ENCODE results near the gene HP1BP3.
A peak's percentile ranks its signal among the peaks of the same experiment; 100 is the strongest.

The HP1BP3 gene

GRCh38 chr1:20770314-20771087 is 16.6 kb downstream of the HP1BP3 start:
- no peak for DNase-seq (ENCODE audit: low read depth)

GRCh38 chr1:20767271-20767670 is 19.8 kb downstream of the HP1BP3 start:
- no peak for DNase-seq (ENCODE audit: low read depth)

- no peak for DNase-seq (ENCODE audit: low read depth)
These were observed 23.7 kb downstream of the HP1BP3 start for GRCh38 chr1:20763417-20763816.

DNA sequence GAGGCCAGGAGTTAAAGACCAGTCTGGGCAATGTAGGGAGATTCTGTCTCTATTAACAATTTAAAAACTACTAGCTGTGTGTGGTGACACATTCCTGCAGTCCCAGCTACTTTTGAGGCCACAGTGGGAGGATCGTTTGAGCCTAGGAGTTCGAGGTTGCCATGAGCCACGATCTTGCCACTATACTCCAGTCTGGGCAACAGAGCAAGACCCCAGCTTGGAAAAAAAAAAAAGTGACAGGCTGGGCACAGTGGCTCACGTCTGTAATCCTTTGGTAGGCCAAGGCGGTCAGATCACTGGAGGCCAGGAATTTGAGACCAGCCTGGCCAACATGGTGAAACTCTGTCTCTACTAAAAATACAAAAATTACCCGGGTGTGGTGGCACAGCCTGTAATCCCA is 26.8 kb downstream of the HP1BP3 start:
- DNase-seq (ENCODE audit: low read depth): no peak

DNA sequence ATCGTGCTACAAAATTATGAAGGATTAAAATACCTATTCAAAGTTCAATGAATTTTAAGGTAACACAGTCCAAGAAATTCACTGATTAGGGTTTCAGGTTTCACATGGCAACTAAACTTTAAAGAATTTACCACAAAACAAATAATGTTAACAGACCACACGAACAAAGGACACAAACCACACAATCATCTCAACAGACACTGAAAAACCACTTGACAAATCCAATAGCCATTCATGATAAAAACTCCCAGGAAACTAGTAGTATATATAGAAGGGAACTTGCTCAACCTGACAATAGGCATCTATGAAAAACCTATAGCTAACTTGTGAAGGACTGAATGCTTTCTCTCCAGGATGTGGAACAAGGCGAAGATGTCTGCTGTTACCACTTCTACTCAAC is 33.5 kb downstream of the HP1BP3 start:
- no peak for DNase-seq (ENCODE audit: low read depth)

DNA sequence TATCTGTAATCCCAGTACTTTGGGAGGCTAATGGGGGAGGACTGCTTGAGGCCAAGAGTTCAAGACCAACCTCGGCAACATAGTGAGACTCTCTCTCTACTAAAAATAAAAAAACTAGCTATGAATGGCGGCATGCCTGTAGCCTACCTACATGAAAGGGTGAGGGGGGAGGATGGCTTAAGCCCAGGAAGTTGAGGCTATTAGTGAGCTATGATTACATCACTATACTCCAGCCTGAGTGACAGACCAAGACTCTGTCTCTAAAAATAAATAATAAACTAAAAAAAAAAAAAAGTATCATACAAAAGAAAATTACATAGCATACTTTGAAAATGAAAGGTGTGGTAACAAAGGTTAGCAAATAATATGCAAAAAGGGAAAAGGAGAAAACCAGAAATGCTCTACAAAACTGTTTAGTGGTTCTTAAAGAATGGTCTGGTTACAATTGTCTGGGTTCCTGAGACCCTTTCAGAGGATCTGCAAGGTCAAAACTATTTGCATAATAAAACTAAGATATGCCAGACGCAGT is 35.6 kb downstream of the HP1BP3 start:
- DNase-seq (ENCODE audit: low read depth): no peak

DNA sequence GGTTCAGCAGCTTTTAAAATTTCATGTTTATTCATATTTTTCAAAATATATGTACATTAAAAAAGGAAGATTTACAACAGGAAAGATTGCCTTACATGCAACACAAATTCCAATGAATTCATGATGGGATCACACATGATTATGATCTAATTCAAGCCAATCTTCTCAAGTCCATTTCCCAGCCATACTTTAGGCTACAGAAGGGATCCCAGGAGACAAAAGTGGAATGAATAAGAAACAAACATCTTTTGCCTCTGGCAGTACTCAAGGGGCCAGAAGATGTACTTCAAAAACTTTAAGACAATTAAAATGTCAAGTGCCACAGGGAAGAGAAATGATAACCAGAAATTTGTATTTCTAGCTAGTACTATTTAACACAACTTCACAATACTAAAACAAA is 44.4 kb downstream of the HP1BP3 start:
- no peak for DNase-seq (ENCODE audit: low read depth)

- no peak for DNase-seq (ENCODE audit: low read depth)
These were observed 46.3 kb downstream of the HP1BP3 start for GRCh38 chr1:20740781-20741180.

DNA sequence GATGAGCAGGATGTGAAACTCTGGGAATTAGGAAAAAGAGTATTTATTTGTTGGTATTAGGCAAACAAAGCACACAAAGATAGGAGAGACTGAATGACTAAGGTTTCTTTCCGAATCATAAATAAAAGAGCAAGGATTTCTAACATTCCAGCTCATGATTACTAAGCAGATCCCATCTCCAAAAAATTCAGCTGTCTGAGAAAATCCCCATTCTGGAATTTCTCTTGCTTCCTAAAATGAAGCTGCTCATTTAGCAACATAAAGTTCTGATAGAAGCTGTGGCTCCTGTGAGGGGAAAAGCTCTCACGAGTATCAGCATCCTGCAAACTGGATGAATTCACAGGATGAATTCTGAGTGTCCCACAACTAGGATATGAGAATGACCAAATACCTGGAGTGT is 47.9 kb downstream of the HP1BP3 start:
- DNase-seq (ENCODE audit: low read depth): no peak

GRCh38 chr1:20735581-20736111 is 51.5 kb downstream of the HP1BP3 start:
- DNase-seq (ENCODE audit: low read depth): no peak

DNA sequence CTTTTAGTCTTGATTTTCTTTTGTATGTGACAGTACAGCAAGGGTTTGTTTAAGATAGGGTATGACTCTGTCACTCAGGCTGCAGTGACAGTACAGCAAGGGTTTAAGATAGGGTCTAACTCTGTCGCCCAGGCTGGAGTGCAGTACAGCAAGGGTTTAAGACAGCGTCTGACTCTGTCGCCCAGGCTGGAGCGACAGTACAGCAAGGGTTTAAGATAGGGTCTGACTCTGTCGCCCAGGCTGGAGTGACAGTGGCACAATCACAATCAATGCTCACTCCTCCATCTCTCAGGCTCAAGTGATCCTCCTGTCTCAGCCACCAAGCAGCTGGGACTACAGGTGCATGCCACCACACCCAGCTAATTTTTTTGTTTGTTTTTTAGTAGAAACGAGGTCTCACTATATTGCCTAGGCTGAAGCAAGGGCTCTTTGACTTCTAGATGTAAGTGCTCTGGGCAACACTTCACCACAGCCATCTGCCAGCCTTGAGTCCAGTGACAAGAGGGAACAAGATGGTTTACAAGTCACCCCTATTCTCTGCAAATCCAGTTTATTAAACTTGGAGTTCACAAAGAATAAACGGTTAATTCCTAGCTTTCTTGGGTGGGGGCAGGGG is 53.6 kb downstream of the HP1BP3 start:
- no peak for DNase-seq (ENCODE audit: low read depth)

- DNase-seq (ENCODE audit: low read depth): peak; percentile 47
These were observed 54.3 kb downstream of the HP1BP3 start, which contains the start of gene SH2D5 for GRCh38 chr1:20732588-20733359. Gene SH2D5, minus strand, starts transcription at chr1:20732703. Its CDS starts 4,659 bp downstream, at chr1:20728044.

GRCh38 chr1:20732071-20732587 is 55.0 kb downstream of the HP1BP3 start:
- peak; percentile 30 for DNase-seq (ENCODE audit: low read depth)

DNA sequence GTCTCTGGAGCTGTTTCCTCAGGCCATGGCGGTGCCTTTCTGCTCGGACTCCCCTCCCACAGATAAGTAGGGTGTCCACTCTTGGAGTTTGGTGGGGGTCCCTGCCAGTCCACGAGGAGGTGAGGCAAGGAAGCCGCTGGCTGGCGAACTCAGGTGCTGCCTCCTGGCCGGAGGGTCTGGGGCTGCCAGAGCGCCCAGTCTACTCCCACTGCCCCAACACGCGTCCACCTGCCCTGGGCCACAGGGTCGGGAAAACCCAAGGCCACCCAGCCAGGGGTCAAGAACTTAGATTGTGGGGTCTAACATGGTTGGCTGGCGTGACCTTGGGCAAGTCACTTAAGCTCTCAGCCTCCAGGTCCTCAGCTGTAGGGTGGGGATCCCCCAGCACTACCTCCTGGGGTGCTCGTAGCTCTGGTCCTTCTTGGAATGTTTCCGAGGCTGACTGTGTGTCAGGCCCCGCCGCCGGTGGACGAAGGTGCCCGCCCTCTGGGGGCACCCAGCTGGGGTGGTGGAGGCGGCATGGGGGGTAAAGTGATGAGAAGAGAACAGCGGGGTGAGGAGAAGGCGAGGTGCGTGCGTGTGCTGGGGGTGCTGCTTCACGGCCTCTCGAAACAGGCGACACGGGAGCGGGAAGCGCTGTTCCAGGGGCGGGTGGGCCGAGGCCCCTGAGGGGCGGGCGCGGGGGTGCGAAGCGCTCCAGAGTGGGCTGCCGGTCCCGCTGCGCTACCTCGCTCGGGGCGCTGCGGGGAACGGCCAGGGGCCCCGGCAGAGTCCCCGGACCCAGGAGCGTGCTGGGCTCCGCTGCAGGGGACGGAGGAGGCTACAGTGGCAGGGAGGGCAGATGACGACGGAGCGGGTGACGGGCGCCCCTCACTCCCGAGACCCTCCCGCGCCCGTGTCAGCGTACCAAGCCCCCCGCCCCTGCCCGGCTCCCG is 55.8 kb downstream of the HP1BP3 start:
- no peak for DNase-seq (ENCODE audit: low read depth)

- DNase-seq (ENCODE audit: low read depth): no peak
These were observed 56.4 kb downstream of the HP1BP3 start for GRCh38 chr1:20730690-20731056.

GRCh38 chr1:20729990-20730689 is 57.0 kb downstream of the HP1BP3 start:
- no peak for DNase-seq (ENCODE audit: low read depth)

DNA sequence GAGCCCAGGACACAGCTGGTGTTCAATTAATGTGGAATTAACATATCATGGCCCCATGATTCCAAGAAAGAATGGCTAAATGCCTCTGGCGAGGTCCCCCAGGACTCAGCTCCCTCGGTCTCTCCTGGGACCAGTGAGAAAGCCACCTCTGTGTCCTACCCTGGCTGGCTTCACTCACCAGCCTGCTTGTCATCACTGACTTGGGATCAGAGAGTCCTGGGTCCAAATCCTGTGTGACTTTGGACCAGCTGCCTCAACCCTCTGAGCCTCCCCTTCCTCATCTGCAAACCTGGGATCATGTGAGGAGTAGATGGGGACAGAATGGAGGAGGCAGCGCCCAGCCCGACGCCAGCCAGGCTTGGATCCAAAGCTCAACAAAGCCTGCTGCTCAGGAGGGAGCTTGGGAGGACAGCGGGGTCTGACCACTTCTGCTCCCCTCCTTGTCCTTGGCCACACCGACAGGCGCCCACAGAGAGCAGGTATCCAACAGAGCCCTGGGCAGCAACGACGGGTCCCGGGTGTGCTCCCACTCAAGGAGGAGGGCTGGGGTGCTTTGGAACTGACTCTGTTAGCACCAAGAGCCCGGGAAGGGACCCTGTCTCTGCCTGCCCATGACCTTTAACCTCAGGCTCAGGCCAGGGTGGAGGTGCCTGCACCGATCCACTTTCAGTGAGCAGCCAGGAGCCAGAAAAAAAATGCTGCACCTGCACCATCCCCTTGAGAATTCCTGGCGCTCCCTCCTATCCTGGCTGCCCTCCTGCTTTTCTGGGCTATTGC is 57.8 kb downstream of the HP1BP3 start:
- DNase-seq (ENCODE audit: low read depth): no peak

DNA sequence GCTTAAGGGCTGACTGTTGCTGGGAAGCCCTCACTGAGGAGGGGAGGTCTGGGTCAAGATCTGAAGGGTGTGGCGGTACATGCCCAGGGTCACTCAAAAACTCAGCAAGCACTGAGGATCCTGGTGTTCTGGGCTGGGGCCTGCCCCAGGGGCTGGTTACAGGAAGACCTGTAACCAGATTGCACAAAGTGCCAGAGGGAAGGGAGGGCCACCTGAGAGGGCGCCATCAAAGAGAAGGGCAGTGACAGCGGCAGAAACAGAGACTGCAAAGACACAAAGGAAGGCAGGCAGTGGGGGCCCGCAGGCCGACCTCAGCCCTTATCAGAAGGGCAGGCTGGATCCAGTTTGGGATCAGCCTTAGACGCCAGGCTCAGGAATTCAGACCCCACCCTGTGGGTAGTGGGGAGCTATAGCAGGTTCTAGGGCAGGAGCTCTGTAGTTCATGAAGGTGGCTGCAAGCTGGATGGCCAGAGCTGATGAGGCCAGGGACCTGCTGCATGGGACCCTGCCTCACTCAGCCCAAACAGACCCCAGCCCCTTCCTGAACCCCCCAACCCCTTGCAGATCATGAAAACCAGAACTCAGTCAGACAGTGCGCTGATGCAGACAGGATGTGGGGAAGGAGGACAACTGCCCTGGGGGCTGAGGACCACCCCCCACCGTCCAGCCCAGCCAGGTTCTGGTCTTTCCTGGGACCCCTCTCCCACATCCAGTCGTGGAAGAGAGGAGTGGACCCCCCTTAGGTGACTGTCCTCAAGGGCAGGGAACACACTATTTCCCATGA is 58.5 kb downstream of the HP1BP3 start:
- DNase-seq (ENCODE audit: low read depth): no peak
